HepG2 (cell line): Measurements from ENCODE around the gene GPT2. TPM values are rescaled to one million over a fixed set of nuclear protein-coding genes. Genes with fewer than 3 reads are reported as not detected.
A peak's percentile ranks its signal among the peaks of the same experiment; 100 is the strongest.

ENCODE experiments used
- CEBPG ChIP-seq: IDR thresholded peaks from 2 replicates; pipeline ENCODE4 v1.6.1; 2016
- KDM1A ChIP-seq: IDR thresholded peaks from 2 replicates; pipeline ENCODE4 v1.6.1; 2016; ENCODE audit warnings: missing compliant biosample characterization
- NFRKB ChIP-seq: fragments of 450-650 bp; IDR thresholded peaks from 2 replicates; pipeline ENCODE4 v1.6.1; 2017
- RELA ChIP-seq: sonication (generic); formaldehyde crosslinking; IDR thresholded peaks from 2 replicates; pipeline ENCODE4 v1.4.0; 2020; ENCODE audit warnings: missing genetic modification reagents
- ZNF446 ChIP-seq: sonication (generic); formaldehyde crosslinking; IDR thresholded peaks from 2 replicates; pipeline ENCODE4 v1.5.0; 2020; ENCODE audit warnings: mild to moderate bottlenecking, missing genetic modification reagents
- ZNF816 ChIP-seq: sonication (generic); formaldehyde crosslinking; IDR thresholded peaks from 2 replicates; pipeline ENCODE4 v1.8.0; 2022; ENCODE audit warnings: missing genetic modification reagents, mild to moderate bottlenecking, borderline replicate concordance
- polyA plus RNA-seq, 8 experiments: library from polyadenylated mRNA; depleted of rRNA in 3 of 8; stranded (reverse) in 7 of 8; unstranded in 1 of 8; fragments of >200 nt; fragmentation: Illumina TruSeq in 4 of 8; extraction: Trizol in 4 of 8; gene quantifications; 2 replicates each; pipeline versions ENCODE4 v1.2.1 to v1.2.3, GENCODE V29; 2011 to 2016; ENCODE audit warnings: low read depth in 4 of 8, missing spikeins in 1 of 8, mixed read lengths in 1 of 8; ENCODE audit not compliant: insufficient read depth in 1 of 8
- total RNA-seq, 5 experiments: library from RNA; depleted of rRNA; stranded (reverse); fragments of >200 nt; fragmentation: Illumina TruSeq; extraction: Trizol; gene quantifications; 2 replicates each; pipeline ENCODE4 v1.2.3, GENCODE V29; 2016; ENCODE audit warnings: low read depth in 1 of 5
- TF ChIP-seq, protein P1 (sequence below): sonication (generic); formaldehyde crosslinking; IDR thresholded peaks from 2 replicates; pipeline ENCODE4 v1.5.0; 2020; ENCODE audit warnings: mild to moderate bottlenecking, missing genetic modification reagents, borderline replicate concordance
- TF ChIP-seq, protein P2 (sequence below): sonication (generic); formaldehyde crosslinking; IDR thresholded peaks from 2 replicates; pipeline ENCODE4 v1.4.0; 2020; ENCODE audit warnings: missing genetic modification reagents
- TF ChIP-seq, protein P3 (sequence below): sonication (generic); formaldehyde crosslinking; IDR thresholded peaks from 2 replicates; pipeline ENCODE4 v1.4.0; 2020; ENCODE audit warnings: missing genetic modification reagents
- TF ChIP-seq, protein P4 (sequence below): sonication (generic); formaldehyde crosslinking; IDR thresholded peaks from 2 replicates; pipeline ENCODE4 v1.4.0; 2020; ENCODE audit warnings: missing genetic modification reagents

The GPT2 gene
- total and polyA plus RNA-seq, 2 of the 13 experiments (the other 11 are each of a cell fraction or from before 2014, with no cell fraction given): 138 to 267 TPM

DNA sequence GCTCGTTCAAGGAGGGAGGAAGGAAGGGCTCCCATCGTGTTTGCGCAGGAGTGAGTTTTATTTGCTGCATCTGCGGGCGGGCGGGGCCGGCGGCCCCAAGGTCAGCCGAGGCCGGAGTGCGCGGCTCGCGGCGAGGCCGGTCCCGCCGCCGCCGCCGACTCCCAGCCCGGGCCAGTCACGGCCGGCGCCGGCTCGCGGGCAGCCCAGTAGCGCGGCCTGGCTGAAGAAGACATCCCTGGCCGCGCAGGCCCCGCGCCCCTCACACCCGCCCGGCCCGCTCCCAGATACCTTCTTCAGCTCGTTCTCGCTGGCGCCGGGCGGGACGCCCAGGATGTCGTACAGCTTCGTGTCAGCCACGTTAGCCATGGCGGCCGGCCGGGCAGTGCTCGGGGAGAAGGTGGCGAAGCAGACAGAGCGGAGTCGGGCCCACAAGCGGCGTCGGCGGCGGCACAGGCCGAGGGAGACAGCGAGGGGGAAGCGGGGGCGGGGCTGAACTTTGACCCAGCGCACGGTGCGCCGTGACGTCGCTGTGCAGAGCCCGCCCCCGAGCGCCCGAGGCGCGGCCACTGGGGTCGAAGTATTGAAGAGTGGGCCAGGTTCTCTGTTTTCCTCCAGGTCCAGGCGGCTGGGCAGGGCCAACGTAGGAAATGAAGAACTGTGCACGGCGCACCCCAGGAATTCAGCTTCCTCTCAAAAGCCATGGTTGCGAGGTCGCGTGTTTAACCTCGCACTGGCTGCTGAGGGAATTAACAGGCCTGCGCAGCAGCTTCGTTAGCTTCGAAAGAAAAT is 89.2 kb downstream of the GPT2 start, which contains the start of gene DNAJA2 (continued):
- TF ChIP-seq, protein P1, sequence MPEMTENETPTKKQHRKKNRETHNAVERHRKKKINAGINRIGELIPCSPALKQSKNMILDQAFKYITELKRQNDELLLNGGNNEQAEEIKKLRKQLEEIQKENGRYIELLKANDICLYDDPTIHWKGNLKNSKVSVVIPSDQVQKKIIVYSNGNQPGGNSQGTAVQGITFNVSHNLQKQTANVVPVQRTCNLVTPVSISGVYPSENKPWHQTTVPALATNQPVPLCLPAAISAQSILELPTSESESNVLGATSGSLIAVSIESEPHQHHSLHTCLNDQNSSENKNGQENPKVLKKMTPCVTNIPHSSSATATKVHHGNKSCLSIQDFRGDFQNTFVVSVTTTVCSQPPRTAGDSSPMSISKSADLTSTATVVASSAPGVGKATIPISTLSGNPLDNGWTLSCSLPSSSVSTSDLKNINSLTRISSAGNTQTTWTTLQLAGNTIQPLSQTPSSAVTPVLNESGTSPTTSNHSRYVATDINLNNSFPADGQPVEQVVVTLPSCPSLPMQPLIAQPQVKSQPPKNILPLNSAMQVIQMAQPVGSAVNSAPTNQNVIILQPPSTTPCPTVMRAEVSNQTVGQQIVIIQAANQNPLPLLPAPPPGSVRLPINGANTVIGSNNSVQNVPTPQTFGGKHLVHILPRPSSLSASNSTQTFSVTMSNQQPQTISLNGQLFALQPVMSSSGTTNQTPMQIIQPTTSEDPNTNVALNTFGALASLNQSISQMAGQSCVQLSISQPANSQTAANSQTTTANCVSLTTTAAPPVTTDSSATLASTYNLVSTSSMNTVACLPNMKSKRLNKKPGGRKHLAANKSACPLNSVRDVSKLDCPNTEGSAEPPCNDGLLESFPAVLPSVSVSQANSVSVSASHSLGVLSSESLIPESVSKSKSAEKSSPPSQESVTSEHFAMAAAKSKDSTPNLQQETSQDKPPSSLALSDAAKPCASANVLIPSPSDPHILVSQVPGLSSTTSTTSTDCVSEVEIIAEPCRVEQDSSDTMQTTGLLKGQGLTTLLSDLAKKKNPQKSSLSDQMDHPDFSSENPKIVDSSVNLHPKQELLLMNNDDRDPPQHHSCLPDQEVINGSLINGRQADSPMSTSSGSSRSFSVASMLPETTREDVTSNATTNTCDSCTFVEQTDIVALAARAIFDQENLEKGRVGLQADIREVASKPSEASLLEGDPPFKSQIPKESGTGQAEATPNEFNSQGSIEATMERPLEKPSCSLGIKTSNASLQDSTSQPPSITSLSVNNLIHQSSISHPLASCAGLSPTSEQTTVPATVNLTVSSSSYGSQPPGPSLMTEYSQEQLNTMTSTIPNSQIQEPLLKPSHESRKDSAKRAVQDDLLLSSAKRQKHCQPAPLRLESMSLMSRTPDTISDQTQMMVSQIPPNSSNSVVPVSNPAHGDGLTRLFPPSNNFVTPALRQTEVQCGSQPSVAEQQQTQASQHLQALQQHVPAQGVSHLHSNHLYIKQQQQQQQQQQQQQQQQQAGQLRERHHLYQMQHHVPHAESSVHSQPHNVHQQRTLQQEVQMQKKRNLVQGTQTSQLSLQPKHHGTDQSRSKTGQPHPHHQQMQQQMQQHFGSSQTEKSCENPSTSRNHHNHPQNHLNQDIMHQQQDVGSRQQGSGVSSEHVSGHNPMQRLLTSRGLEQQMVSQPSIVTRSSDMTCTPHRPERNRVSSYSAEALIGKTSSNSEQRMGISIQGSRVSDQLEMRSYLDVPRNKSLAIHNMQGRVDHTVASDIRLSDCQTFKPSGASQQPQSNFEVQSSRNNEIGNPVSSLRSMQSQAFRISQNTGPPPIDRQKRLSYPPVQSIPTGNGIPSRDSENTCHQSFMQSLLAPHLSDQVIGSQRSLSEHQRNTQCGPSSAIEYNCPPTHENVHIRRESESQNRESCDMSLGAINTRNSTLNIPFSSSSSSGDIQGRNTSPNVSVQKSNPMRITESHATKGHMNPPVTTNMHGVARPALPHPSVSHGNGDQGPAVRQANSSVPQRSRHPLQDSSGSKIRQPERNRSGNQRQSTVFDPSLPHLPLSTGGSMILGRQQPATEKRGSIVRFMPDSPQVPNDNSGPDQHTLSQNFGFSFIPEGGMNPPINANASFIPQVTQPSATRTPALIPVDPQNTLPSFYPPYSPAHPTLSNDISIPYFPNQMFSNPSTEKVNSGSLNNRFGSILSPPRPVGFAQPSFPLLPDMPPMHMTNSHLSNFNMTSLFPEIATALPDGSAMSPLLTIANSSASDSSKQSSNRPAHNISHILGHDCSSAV: peak; percentile 63; the same call in 1 of the 2 replicates
- TF ChIP-seq ZNF446 (CRISPR knock-in tag): no peak
- TF ChIP-seq, protein P2, sequence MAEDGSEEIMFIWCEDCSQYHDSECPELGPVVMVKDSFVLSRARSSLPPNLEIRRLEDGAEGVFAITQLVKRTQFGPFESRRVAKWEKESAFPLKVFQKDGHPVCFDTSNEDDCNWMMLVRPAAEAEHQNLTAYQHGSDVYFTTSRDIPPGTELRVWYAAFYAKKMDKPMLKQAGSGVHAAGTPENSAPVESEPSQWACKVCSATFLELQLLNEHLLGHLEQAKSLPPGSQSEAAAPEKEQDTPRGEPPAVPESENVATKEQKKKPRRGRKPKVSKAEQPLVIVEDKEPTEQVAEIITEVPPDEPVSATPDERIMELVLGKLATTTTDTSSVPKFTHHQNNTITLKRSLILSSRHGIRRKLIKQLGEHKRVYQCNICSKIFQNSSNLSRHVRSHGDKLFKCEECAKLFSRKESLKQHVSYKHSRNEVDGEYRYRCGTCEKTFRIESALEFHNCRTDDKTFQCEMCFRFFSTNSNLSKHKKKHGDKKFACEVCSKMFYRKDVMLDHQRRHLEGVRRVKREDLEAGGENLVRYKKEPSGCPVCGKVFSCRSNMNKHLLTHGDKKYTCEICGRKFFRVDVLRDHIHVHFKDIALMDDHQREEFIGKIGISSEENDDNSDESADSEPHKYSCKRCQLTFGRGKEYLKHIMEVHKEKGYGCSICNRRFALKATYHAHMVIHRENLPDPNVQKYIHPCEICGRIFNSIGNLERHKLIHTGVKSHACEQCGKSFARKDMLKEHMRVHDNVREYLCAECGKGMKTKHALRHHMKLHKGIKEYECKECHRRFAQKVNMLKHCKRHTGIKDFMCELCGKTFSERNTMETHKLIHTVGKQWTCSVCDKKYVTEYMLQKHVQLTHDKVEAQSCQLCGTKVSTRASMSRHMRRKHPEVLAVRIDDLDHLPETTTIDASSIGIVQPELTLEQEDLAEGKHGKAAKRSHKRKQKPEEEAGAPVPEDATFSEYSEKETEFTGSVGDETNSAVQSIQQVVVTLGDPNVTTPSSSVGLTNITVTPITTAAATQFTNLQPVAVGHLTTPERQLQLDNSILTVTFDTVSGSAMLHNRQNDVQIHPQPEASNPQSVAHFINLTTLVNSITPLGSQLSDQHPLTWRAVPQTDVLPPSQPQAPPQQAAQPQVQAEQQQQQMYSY (CRISPR knock-in tag): peak; percentile 64; the same call in 1 of the 2 replicates
- TF ChIP-seq, protein P3, sequence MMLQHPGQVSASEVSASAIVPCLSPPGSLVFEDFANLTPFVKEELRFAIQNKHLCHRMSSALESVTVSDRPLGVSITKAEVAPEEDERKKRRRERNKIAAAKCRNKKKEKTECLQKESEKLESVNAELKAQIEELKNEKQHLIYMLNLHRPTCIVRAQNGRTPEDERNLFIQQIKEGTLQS: no peak; the same call in none of the 2 replicates
- TF ChIP-seq NFRKB: no peak
- TF ChIP-seq KDM1A (CRISPR knock-in tag): no peak
- TF ChIP-seq ZNF816: 0 out of 2 replicates have a peak, but pooled peaks have one; percentile 22
- peak; percentile 23; the same call in 1 of the 2 replicates for TF ChIP-seq CEBPG (CRISPR knock-in tag)
- TF ChIP-seq RELA: no peak
- TF ChIP-seq, protein P4, sequence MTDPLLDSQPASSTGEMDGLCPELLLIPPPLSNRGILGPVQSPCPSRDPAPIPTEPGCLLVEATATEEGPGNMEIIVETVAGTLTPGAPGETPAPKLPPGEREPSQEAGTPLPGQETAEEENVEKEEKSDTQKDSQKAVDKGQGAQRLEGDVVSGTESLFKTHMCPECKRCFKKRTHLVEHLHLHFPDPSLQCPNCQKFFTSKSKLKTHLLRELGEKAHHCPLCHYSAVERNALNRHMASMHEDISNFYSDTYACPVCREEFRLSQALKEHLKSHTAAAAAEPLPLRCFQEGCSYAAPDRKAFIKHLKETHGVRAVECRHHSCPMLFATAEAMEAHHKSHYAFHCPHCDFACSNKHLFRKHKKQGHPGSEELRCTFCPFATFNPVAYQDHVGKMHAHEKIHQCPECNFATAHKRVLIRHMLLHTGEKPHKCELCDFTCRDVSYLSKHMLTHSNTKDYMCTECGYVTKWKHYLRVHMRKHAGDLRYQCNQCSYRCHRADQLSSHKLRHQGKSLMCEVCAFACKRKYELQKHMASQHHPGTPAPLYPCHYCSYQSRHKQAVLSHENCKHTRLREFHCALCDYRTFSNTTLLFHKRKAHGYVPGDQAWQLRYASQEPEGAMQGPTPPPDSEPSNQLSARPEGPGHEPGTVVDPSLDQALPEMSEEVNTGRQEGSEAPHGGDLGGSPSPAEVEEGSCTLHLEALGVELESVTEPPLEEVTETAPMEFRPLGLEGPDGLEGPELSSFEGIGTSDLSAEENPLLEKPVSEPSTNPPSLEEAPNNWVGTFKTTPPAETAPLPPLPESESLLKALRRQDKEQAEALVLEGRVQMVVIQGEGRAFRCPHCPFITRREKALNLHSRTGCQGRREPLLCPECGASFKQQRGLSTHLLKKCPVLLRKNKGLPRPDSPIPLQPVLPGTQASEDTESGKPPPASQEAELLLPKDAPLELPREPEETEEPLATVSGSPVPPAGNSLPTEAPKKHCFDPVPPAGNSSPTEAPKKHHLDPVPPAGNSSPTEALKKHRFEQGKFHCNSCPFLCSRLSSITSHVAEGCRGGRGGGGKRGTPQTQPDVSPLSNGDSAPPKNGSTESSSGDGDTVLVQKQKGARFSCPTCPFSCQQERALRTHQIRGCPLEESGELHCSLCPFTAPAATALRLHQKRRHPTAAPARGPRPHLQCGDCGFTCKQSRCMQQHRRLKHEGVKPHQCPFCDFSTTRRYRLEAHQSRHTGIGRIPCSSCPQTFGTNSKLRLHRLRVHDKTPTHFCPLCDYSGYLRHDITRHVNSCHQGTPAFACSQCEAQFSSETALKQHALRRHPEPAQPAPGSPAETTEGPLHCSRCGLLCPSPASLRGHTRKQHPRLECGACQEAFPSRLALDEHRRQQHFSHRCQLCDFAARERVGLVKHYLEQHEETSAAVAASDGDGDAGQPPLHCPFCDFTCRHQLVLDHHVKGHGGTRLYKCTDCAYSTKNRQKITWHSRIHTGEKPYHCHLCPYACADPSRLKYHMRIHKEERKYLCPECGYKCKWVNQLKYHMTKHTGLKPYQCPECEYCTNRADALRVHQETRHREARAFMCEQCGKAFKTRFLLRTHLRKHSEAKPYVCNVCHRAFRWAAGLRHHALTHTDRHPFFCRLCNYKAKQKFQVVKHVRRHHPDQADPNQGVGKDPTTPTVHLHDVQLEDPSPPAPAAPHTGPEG (CRISPR knock-in tag): peak; percentile 82
